Measurements from ENCODE around the gene SLC22A6. TPM values are rescaled to one million over a fixed set of nuclear protein-coding genes. Genes with fewer than 3 reads are reported as not detected.

Gene SLC22A6
- total RNA-seq, 1 experiment from 2014 or later, result not detected

DNA sequence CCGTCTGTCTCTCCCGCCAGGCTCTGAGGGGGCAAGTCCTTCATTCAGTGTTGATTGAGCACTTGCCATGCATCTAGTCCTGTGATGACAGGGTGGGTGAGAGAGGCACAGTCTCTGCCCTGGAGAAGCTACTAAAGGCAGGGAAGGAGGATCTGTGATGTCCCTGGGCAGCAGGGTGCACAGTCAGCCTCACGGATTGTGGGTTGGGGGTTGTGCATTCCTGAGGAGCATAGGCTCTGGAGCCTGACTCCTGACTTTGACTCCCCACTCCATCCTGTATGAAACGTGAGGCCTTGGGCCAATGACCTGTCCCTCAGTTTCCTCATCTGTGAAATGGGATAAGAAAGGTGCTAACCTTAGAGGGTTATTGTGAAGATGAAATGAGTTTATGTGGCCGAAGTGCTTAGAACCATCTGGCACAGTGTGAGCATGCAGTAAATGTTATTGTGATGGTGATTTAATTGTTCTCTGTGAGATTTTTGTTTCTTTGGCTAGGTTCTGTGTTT is 26.2 kb upstream of the SLC22A6 start:
- Histone ChIP-seq H3K4me1 (replicated peaks) (no peaks in the 10 kb centered on the region), H3K27ac (no peak overlapping the region), H3K36me3 (no peaks in the 10 kb centered on the region), H3K27me3 (replicated peaks) (0 out of 2 replicates have a peak, but pooled peaks cover 3% of the 10 kb centered on the region), H3K9me3 (replicated peaks) (no peaks in the 10 kb centered on the region), H3K4me3 (no peak overlapping the region)
- DNase-seq (ENCODE audit: low read depth in 1 of 2, low spot score in 2 of 2), result no peak

DNA sequence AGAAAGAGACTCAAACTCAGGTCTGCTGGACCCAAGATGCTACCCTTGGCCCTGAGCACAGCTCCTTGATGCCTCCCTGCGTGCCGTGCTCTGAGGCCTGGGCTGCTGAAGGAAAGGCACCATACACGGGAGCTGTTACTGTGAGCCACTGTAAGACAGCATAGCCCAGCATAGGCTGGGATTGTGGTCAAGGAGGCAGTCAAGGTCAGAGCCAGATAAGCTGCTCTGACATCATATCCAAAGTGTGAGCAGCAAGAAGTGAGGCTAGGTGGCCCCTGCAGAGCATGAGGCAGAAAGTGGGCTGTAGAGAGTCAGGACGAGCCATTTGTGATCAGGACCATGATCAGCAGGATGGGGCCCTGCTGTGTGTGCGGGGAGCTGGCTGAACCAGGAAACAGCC is 23.2 kb upstream of the SLC22A6 start:
- H3K9me3 ChIP-seq (replicated peaks), result no peaks in the 10 kb centered on the region
- no peaks in the 10 kb centered on the region for H3K36me3 ChIP-seq
- DNase-seq (ENCODE audit: low read depth in 1 of 2, low spot score in 2 of 2), result no peak
- no peaks in the 10 kb centered on the region for H3K4me1 ChIP-seq (replicated peaks)
- H3K27me3 ChIP-seq (replicated peaks), result no peaks in the 10 kb centered on the region
- no peak overlapping the region for H3K27ac ChIP-seq
- H3K4me3 ChIP-seq, result no peak overlapping the region

DNA sequence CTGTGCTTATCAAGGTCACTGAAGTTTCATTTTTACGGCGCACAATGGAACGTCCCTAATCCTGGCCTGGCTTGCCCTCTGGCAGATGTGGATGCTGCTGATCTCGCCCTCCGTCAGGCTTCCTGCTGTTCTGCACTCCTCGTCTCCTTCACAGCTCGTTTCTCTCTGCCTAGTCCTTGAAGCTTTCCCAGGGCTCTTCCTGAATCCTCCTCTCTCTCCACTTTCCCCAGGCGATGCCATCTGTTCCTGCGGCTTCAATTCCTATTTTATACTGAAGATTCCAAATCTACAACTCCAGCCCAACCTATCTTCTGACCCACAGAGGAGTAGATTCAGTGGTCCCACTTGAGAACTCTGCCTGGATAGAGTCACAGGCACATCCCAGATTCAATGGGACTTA is 16.7 kb upstream of the SLC22A6 start:
- H3K4me3 ChIP-seq, result no peak overlapping the region
- H3K9me3 ChIP-seq (replicated peaks), result no peaks in the 10 kb centered on the region
- H3K27me3 ChIP-seq (replicated peaks), result peaks cover 8% of the 10 kb centered on the region; the same call in 1 of the 2 replicates
- no peak for DNase-seq (ENCODE audit: low read depth in 1 of 2, low spot score in 2 of 2)
- no peaks in the 10 kb centered on the region for H3K4me1 ChIP-seq (replicated peaks)
- H3K36me3 ChIP-seq, result no peaks in the 10 kb centered on the region
- H3K27ac ChIP-seq, result no peak overlapping the region

DNA sequence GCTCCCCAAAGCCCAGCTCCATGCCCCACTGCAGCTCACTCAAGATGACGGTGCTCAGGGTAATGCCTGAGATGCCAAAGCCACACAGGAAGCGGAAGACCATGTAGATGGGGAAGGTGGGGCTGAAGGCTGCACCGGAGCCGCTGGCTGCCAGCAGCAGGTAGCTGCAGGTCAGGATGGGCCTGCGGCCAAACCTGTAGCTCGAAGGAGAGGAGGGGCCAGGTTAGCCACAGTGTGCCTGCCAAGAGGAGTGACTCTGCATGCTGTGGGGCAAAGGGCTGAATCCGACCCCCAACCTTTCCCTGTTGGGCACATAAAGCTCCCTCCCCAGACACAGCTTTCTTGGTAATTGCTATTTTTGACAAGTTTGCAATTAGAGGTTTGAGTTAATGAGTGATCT is 14.9 kb upstream of the SLC22A6 start:
- Histone ChIP-seq H3K27me3 (replicated peaks) (peaks cover 8% of the 10 kb centered on the region), H3K36me3 (no peaks in the 10 kb centered on the region), H3K9me3 (replicated peaks) (no peaks in the 10 kb centered on the region), H3K4me1 (replicated peaks) (no peaks in the 10 kb centered on the region), H3K27ac (no peak overlapping the region), H3K4me3 (no peak overlapping the region)
- no peak for DNase-seq (ENCODE audit: low read depth in 1 of 2, low spot score in 2 of 2)

DNA sequence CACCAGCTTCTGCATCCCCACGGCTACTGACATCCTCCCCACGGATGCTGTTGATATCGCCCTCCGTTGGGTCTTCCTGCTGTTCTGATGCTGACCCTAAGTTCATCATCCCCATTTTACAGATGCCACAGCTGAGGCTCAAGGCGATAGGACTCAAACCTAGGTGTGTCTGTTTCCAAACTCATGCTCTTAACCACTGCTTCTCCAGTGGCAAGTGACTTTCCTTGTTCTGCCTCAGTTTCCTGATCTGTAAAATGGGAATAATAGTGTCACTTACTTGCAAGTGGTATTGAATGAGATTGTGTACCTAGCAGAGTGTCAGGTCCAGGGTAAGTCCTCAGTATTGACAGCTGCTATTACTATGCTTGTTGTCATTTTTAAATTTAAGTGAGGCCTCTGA is 14.4 kb upstream of the SLC22A6 start:
- Histone ChIP-seq H3K27me3 (replicated peaks) (peaks cover 12% of the 10 kb centered on the region), H3K4me1 (replicated peaks) (no peaks in the 10 kb centered on the region), H3K27ac (no peak overlapping the region), H3K36me3 (no peaks in the 10 kb centered on the region), H3K9me3 (replicated peaks) (no peaks in the 10 kb centered on the region), H3K4me3 (no peak overlapping the region)
- no peak for DNase-seq (ENCODE audit: low read depth in 1 of 2, low spot score in 2 of 2)

DNA sequence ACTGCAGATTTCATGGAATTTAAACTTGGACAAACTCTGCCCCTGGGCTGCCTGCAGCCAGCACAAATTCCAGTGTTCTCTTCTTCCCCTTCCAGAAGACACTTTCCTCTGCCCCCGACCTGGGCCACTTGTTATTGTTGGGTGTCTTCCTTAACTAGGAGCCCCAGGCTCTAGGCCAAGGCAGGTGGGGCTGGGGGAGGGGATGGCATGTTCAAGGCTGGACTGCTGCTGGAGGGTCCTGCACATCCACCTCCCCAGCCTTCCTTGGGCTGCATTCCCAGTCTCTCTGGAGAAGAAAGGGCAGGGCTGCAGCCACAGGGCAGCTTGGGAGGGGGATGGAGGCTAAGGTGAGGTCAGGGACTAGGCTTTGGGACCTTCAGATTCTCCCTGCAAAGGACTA is 11.5 kb upstream of the SLC22A6 start:
- H3K27ac ChIP-seq, result no peak overlapping the region
- peaks cover 15% of the 10 kb centered on the region for H3K27me3 ChIP-seq (replicated peaks)
- no peaks in the 10 kb centered on the region for H3K36me3 ChIP-seq
- DNase-seq (ENCODE audit: low read depth in 1 of 2, low spot score in 2 of 2), result no peak
- H3K4me1 ChIP-seq (replicated peaks), result no peaks in the 10 kb centered on the region
- H3K9me3 ChIP-seq (replicated peaks), result no peaks in the 10 kb centered on the region
- H3K4me3 ChIP-seq, result no peak overlapping the region

DNA sequence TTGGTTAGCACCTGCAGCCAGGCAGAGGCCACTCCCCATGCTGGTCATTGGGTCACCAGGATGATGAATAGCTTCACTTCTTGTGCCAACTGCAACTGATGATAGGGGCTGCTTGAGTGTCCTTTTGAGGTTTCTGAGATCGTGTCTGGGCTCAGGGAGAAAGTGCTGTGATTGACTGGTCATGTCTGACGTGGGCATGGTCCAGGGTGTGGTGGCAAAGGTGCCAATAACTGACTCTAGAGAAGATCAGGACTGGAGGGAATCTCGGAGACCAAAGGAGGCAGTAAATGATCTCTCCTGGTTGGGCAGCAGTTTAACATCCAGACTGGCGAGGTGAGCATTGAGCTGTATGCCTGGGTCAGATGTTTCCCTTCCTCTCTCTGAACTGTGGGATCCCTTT is 10.0 kb upstream of the SLC22A6 start:
- H3K4me3 ChIP-seq, result no peak overlapping the region
- H3K27me3 ChIP-seq (replicated peaks), result peaks cover 23% of the 10 kb centered on the region
- H3K4me1 ChIP-seq (replicated peaks), result no peaks in the 10 kb centered on the region
- H3K36me3 ChIP-seq, result no peaks in the 10 kb centered on the region
- no peak overlapping the region for H3K27ac ChIP-seq
- no peaks in the 10 kb centered on the region for H3K9me3 ChIP-seq (replicated peaks)
- DNase-seq (ENCODE audit: low read depth in 1 of 2, low spot score in 2 of 2), result no peak

DNA sequence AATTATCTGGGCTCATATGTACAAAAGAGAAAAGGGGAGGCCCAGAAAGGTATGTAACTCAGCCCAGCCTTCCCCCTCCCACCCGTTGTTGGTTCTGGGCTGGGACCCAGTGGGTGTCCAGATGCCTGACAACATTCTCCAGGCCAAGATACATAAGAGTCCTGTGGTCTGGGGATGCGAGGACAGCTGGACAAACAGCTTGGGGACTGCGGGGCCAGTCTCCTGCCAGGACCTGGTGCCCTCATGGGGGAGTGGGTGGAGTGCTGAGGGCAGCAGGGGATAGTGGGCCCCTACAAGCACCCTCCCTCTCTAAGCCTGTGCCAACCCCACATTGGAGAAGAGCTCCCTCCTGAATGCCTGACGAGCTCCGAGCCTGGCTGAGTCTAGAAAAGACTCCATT is 3.5 kb upstream of the SLC22A6 start:
- no peaks in the 10 kb centered on the region for H3K36me3 ChIP-seq
- H3K4me1 ChIP-seq (replicated peaks), result no peaks in the 10 kb centered on the region
- 0 out of 2 replicates have a peak, but pooled peaks cover 4% of the 10 kb centered on the region for H3K9me3 ChIP-seq (replicated peaks)
- no peak overlapping the region for H3K4me3 ChIP-seq
- H3K27ac ChIP-seq, result no peak overlapping the region
- H3K27me3 ChIP-seq (replicated peaks), result peaks cover 27% of the 10 kb centered on the region
- DNase-seq (ENCODE audit: low read depth in 1 of 2, low spot score in 2 of 2), result no peak

DNA sequence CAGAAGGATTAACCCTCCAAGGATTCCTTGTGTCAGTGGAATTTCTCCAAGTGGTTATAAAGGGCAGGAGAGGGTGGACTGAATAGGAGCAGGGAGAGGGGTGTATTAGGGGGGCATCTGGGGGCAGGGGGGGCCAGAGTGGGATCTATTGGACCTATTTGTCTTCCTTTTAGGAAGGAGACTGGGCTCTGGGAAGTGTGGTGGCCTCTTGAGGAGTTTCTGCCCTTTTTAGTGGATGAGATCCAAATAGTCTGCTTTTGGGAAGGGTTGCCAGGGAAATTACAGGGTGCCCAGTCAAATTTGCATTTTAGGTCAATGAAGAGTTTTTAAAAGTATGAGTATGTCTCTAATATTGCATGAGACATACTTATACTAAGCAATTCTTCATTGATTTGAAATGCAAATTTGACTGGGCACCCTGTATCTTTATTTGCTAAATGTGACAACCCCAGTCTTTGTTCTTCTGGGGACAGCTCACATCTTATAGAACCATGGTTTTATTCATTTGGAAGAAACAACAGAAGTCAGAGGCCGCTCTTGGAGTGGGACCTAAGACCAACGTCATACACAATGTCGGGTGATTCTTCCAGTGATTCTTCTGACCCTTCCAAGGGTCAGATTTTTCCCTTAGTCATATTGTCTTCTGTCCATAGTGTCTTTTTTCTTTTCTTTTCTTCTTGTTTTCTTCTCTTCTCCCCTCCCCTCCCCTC is 429 bp upstream of the SLC22A6 start:
- Histone ChIP-seq H3K27ac (no peak overlapping the region), H3K4me3 (no peak overlapping the region), H3K36me3 (no peaks in the 10 kb centered on the region), H3K27me3 (replicated peaks) (peaks cover 24% of the 10 kb centered on the region), H3K9me3 (replicated peaks) (0 out of 2 replicates have a peak, but pooled peaks cover 4% of the 10 kb centered on the region), H3K4me1 (replicated peaks) (no peaks in the 10 kb centered on the region)
- no peak for DNase-seq (ENCODE audit: low read depth in 1 of 2, low spot score in 2 of 2)

DNA sequence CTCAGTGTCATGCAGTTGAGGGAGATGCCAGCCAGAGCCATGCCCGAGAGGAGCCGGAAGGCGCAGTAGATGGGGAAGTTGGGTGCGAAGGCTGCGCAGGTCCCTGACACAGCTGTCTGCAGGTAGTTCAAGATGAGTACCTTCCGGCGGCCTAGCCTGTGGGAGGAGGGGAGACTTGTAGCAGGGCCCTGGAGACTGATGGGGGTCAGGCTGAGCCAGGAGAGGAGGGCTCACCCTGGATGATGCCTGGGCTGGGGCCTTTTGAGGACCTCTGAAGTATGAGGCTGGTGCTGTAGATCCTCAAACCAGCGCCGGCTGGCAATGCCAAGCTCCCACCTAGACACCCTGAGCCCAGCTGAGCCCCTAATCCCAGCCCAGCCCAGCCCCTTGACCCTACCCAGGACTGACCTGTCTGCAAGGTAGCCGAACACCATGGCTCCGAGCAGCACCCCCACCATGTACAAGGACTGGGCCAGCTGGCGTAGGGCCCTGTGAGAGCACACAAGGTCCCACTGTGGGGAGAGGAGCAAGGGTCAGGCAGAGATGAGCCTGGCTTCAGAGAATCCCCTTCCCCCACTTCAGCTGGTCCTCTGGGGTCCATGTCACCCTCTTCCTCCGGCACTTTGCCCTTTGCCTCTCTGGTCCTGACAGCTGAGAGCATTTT is 1.1 kb downstream of the SLC22A6 start:
- no peaks in the 10 kb centered on the region for H3K4me1 ChIP-seq (replicated peaks)
- H3K4me3 ChIP-seq, result no peak overlapping the region
- no peak overlapping the region for H3K27ac ChIP-seq
- DNase-seq (ENCODE audit: low read depth in 1 of 2, low spot score in 2 of 2), result no peak
- H3K27me3 ChIP-seq (replicated peaks), result peaks cover 25% of the 10 kb centered on the region
- H3K36me3 ChIP-seq, result no peaks in the 10 kb centered on the region
- H3K9me3 ChIP-seq (replicated peaks), result 0 out of 2 replicates have a peak, but pooled peaks cover 4% of the 10 kb centered on the region

DNA sequence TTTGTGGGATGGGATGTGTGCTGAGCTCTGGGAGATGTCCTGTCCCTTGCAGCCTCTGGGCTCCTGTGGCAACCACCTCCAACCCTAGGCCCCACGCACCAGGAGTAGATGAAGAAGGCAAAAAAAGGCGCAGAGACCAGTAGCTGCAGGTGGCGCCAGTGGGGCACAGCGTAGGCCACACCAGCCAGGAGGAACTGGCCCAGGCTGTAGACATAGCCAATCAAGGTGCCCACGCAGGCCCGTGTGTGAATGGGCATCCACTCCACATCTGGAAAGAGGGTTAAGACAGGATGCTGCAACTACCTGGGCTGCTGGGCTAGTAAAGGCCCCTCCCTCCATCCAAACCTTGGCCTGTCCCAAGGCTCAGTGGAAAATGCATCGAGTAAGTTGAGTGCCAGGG is 3.0 kb downstream of the SLC22A6 start:
- H3K4me3 ChIP-seq, result no peak overlapping the region
- no peak for DNase-seq (ENCODE audit: low read depth in 1 of 2, low spot score in 2 of 2)
- peaks cover 19% of the 10 kb centered on the region for H3K27me3 ChIP-seq (replicated peaks)
- no peaks in the 10 kb centered on the region for H3K9me3 ChIP-seq (replicated peaks)
- H3K4me1 ChIP-seq (replicated peaks), result no peaks in the 10 kb centered on the region
- no peaks in the 10 kb centered on the region for H3K36me3 ChIP-seq
- no peak overlapping the region for H3K27ac ChIP-seq

DNA sequence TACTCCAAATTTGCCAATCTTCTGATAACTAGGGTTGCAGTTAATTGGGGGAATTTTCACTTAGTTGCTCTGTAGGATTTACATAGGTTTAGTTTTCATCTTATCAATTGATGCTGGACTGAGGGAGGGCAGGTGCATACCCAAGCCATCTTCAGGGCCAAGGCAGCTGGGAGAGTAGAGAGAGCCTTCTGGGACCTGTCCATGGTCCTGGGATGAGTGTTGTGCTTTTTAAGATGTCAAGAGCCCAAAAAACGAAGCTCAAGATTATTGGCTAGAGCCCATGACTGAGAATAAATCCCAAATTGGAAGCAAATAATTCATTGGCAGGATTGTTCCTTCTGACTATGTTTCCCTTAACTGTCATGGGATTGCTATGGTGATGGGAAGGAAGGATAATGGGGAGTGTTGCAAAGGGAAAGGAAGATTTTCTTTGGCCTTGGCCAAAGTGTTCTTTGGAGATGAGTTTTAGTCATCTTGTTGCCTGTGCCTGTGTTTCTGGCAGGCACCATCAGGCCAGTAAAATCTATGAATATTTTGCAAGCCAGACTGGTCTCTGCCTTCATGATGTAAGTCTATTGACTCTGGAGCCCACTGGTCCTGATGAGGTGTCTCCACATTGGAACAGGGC is 4.5 kb downstream of the SLC22A6 start:
- H3K4me1 ChIP-seq (replicated peaks), result no peaks in the 10 kb centered on the region
- DNase-seq (ENCODE audit: low read depth in 1 of 2, low spot score in 2 of 2), result no peak
- H3K4me3 ChIP-seq, result no peak overlapping the region
- H3K27me3 ChIP-seq (replicated peaks), result peaks cover 14% of the 10 kb centered on the region
- no peak overlapping the region for H3K27ac ChIP-seq
- no peaks in the 10 kb centered on the region for H3K9me3 ChIP-seq (replicated peaks)
- no peaks in the 10 kb centered on the region for H3K36me3 ChIP-seq

DNA sequence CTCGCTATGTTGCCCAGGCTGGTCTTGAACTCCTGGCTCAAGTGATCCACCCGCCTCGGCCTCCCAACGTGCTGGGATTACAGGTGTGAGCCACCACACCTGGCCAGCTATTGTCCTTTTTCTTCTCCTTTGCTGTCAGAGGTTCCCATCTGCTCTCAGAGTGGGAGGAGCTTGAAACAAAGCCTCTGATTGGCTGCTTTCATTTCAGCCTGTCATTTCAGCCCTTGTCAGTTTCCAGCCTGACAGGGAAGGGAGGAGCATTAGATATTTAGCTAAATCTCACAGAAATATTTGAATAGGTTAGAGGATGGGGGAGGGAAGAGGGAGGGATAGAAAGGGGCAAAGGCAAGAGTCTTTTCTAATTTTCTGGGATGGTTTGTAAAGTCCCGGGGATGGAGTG is 8.7 kb downstream of the SLC22A6 start:
- H3K9me3 ChIP-seq (replicated peaks), result no peaks in the 10 kb centered on the region
- no peak for DNase-seq (ENCODE audit: low read depth in 1 of 2, low spot score in 2 of 2)

More for the DNA sequence above, 8.7 kb downstream of the SLC22A6 start:
- Histone ChIP-seq H3K27ac (no peak overlapping the region), H3K27me3 (replicated peaks) (peaks cover 5% of the 10 kb centered on the region; the same call in 1 of the 2 replicates), H3K4me1 (replicated peaks) (no peaks in the 10 kb centered on the region), H3K36me3 (no peaks in the 10 kb centered on the region), H3K4me3 (no peak overlapping the region)

All from SJSA1 (cell line).